Measurements from ENCODE around the gene ZNF688.
"Not testable (repeated sequence)": the region's sequence is repeated elsewhere in the genome, so short reads cannot be mapped to it uniquely, and the experiment has no call there.

The ZNF688 gene

DNA sequence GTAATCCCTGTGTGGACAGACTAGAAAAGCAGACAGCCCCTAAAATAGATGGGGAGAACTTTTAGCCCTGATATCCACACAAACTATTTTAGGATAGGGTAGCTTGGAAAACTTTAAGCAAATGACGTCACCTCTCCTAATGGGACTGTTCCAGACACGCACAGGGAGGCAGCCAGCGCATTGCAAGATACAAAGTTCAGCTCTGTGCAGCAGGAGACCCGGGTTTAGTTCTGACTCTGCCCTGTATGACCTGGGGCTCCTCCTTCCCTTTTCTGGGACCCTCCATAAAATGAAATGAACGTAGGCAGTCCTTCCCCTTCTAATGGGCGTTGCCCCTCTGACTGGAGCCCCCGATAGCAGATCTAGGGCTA is 32.4 kb upstream of the ZNF688 start:
- TF ChIP-seq, protein P1, sequence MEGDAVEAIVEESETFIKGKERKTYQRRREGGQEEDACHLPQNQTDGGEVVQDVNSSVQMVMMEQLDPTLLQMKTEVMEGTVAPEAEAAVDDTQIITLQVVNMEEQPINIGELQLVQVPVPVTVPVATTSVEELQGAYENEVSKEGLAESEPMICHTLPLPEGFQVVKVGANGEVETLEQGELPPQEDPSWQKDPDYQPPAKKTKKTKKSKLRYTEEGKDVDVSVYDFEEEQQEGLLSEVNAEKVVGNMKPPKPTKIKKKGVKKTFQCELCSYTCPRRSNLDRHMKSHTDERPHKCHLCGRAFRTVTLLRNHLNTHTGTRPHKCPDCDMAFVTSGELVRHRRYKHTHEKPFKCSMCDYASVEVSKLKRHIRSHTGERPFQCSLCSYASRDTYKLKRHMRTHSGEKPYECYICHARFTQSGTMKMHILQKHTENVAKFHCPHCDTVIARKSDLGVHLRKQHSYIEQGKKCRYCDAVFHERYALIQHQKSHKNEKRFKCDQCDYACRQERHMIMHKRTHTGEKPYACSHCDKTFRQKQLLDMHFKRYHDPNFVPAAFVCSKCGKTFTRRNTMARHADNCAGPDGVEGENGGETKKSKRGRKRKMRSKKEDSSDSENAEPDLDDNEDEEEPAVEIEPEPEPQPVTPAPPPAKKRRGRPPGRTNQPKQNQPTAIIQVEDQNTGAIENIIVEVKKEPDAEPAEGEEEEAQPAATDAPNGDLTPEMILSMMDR (IDR thresholded peaks at IDR 0.05; ENCODE audit: insufficient read depth, low read length, missing control alignments): no peak
- CTCF ChIA-PET: interaction anchor here (1.9 kb wide), 1 partner anchor 194 kb away, joined by 6 read pairs; no protein-coding TSS in a partner anchor
- POLR2A ChIA-PET: interaction anchor here (0.5 kb wide), 1 partner anchor 30 kb away, joined by 6 read pairs; no protein-coding TSS in a partner anchor
- no peak for DNase-seq (ENCODE audit: low read depth, low spot score)
- no peak overlapping the region for H3K4me3 ChIP-seq (ENCODE audit: low read depth, low read length)

DNA sequence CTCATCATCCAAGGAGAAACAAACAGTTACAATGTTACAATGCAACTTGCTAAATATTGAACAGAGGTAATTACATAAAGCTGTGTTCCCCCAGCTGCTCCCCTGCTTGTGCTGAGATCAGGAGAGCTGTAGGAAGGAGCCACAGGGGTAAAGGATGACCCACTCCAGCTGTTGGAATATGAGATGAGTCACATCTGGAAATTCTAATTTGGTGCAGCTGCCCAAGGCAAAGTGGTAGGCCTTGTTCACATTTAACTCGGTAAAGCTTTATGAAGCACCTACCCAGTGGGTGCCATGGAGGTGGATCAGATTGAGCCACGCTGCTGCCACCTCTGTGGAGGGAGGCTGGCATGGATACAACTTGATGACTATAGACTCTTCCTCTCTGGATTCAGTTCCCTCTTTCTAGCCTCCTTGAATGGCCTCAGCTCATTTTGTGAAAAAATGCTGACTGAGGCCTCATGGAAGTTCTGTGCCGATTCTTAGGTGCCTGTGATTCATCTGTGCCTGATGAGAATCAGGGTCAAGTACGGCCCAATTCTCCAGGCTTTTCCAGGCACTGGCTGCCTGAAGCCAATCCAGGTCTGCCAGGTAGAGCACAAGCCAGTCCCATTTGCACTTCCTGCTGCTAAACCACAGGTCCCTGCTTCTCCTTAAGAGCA is 31.2 kb upstream of the ZNF688 start:
- ChIA-PET POLR2A (interaction anchor here (1.0 kb wide), 1 partner anchor 9 kb away, joined by 3 read pairs; no protein-coding TSS in a partner anchor), CTCF (interaction anchor here (0.7 to 7.6 kb wide), 10 partner anchors 10 to 193 kb away, joined by 3 to 57 read pairs (median 4); partner anchors contain the start of genes DCTPP1, ZNF764 and ZNF785)
- no peak for DNase-seq (ENCODE audit: low read depth, low spot score)
- no peak overlapping the region for H3K4me3 ChIP-seq (ENCODE audit: low read depth, low read length)
- TF ChIP-seq, protein P1 (IDR thresholded peaks at IDR 0.05; ENCODE audit: insufficient read depth, low read length, missing control alignments): no peak

DNA sequence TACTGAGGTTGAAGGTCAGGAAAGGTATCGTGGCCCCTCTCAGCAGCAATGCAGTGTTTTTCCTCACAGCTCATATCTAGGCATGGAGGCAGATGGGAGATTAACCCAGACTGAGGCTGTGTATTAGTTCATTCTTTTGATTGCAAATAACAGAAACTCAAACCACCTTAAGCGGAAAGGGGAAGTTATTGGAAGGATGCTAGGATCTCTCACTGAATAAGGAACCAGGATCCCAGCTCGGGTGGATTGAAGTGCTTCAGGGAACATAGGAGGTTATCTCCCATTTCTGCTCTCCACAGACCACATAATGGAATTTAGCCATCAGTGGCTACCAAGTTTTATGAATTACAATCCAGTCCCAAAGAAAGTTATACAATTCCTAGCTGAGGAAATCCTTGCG is 30.5 kb upstream of the ZNF688 start:
- POLR2A ChIA-PET: no interaction called here
- TF ChIP-seq, protein P1 (IDR thresholded peaks at IDR 0.05; ENCODE audit: insufficient read depth, low read length, missing control alignments): no peak
- DNase-seq (ENCODE audit: low read depth, low spot score): no peak
- H3K4me3 ChIP-seq (ENCODE audit: low read depth, low read length): no peak overlapping the region
- CTCF ChIA-PET: interaction anchor here (0.7 to 7.6 kb wide), 7 partner anchors 9 to 172 kb away, joined by 3 to 57 read pairs (median 3); partner anchors contain the start of genes DCTPP1, ZNF764 and ZNF785

DNA sequence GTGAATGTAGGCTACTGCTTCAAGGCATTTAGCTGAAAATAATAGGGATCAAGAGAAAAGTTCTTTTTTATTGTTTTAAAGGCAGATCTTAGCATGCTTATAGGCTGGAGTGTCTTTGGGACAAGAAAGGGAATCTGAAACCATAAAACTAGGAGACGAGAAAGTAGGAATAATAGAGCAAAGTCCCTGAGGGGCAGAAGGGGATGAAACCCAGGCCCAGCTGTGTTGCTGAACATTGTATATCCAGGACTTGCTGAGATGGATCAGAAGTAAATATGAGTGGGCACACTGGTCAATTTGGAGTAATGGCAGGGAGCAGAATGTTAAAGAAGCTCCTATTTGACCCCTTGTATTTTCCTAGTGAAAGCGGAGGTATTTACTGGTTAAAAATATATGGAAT is 29.4 kb upstream of the ZNF688 start:
- TF ChIP-seq, protein P1 (IDR thresholded peaks at IDR 0.05; ENCODE audit: insufficient read depth, low read length, missing control alignments): no peak
- DNase-seq (ENCODE audit: low read depth, low spot score): no peak
- POLR2A ChIA-PET: no interaction called here
- H3K4me3 ChIP-seq (ENCODE audit: low read depth, low read length): no peak overlapping the region
- CTCF ChIA-PET: interaction anchor here (1.1 to 7.6 kb wide), 5 partner anchors 8 to 151 kb away, joined by 3 to 57 read pairs (median 14); partner anchors contain the start of genes ZNF689 and ZNF785

DNA sequence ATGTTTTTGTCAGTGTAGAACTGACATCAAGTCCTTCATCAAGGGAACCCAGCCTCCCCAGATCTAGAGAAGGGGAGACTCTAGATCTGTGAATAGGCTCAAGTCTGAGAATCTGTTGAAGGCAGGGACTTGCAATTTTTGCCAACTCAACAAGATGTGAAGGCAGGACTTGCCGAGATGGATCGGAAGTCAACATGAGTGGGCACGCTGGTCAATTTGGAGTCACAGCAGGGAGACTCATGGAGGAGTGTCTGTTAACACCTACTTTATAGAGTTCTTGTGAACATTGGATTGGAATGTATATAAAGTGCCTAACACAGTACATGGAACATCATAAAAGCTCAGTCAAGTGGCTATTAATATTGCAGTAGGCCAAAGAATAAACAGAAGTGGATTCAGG is 28.7 kb upstream of the ZNF688 start:
- TF ChIP-seq, protein P1 (IDR thresholded peaks at IDR 0.05; ENCODE audit: insufficient read depth, low read length, missing control alignments): no peak
- ChIA-PET CTCF (interaction anchor here (0.6 to 7.6 kb wide), 10 partner anchors 9 to 170 kb away, joined by 3 to 57 read pairs (median 4); partner anchors contain the start of genes DCTPP1, ZNF689 and ZNF785), POLR2A (no interaction called here)
- no peak for DNase-seq (ENCODE audit: low read depth, low spot score)
- no peak overlapping the region for H3K4me3 ChIP-seq (ENCODE audit: low read depth, low read length)

DNA sequence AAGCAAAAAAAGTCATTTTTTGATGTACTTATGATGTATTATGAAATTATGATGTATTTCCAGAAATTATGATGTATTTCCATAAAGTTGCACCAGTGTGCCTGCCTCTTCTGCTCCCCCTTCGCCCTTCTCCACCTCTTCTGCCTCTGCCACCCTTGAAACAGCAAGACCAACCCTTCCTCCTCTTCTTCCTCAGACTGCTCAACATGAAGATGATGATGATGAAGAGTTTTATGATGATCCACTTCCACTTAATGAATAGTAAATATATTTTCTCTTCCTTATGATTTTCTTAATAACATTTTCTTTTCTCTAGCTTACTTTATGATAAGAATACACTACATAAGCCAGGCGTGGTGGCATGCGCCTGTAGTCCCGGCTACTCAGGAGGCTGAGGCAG is 21.4 kb upstream of the ZNF688 start:
- DNase-seq (ENCODE audit: low read depth, low spot score): no peak
- CTCF ChIA-PET: interaction anchor here (0.6 to 1.1 kb wide), 2 partner anchors 10 to 23 kb away, joined by 3 read pairs; no protein-coding TSS in a partner anchor
- TF ChIP-seq, protein P1 (IDR thresholded peaks at IDR 0.05; ENCODE audit: insufficient read depth, low read length, missing control alignments): no peak
- H3K4me3 ChIP-seq (ENCODE audit: low read depth, low read length): no peak overlapping the region
- POLR2A ChIA-PET: no interaction called here

DNA sequence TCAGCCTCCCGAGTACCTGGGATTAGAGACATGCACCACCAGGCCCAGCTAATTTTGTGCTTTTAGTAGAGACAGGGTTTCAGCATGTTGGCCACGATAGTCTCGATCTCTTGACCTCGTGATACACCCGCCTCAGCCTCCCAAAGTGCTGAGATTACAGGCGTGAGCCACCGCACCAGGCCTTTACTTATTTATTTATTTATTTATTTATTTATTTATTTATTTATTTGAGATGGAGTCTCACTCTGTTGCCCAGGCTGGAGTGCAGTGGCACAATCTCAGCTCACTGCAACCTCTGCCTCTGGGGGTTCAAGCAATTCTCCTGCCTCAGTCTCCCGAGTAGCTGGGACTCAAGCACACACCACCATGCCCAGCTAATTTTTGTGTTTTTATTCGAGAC is 19.4 kb upstream of the ZNF688 start:
- CTCF ChIA-PET: interaction anchor here (1.2 kb wide), 1 partner anchor 12 kb away, joined by 4 read pairs; no protein-coding TSS in a partner anchor
- H3K4me3 ChIP-seq (ENCODE audit: low read depth, low read length); DNase-seq (ENCODE audit: low read depth, low spot score); POLR2A ChIA-PET: not testable (repeated sequence)

DNA sequence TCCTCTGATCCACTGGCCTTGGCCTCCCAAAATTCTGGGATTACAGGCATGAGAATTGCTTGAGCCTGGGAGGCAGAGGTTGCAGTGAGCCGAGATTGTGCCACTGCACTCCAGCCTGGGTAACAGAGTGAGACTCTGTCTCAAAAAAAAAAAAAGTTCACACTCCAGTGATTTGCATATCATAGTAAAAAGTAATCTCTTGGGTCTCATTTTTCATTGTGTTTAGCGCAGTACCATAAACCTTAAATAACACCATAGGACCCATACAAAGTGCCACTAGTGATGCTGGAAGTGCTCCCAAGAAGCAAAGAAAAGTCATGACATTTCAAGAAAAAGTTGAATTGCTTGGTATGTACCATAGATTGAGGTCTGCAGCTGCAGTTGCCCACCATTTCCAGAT is 18.1 kb upstream of the ZNF688 start:
- DNase-seq (ENCODE audit: low read depth, low spot score); H3K4me3 ChIP-seq (ENCODE audit: low read depth, low read length); POLR2A ChIA-PET: not testable (repeated sequence)
- CTCF ChIA-PET: interaction anchor here (1.8 to 6.1 kb wide), 2 partner anchors 10 to 17 kb away, joined by 4 to 57 read pairs; partner anchors contain the start of gene ZNF688

Measured in AG04449 (cell line).